ENCODE data around the gene ANAPC5. TPM values are rescaled to one million over a fixed set of nuclear protein-coding genes. Genes with fewer than 3 reads are reported as not detected.

The ANAPC5 gene
- total and polyA plus RNA-seq, 2 experiments from 2014 or later = 128 to 144 TPM

DNA sequence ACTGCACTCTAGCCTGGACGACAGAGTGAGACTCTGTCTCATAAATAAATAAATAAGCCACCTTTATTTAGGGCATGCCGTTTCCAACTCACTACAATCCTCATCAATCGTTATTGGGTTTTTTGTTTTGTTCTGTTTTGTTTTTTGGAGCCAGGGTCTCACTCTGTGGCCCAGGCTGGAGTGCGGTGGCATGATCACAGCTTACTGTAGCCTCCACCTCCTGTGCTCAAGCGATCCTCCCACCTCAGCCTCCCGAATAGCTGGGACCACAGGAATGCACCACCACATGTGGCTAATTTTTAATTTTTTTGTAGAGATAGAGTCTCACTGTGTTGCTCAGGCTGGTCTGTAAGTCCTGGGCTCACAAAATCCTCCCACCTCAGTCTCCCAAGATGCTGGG lies 3.6 kb upstream of the ANAPC5 start:
- Histone ChIP-seq H3K27ac (no peak overlapping the region), H3K4me3 (no peak overlapping the region), H3K9ac (no peak overlapping the region), H3K9me2 (ENCODE audit: insufficient read depth) (no peaks in the 10 kb centered on the region), H2AFZ (no peak overlapping the region), H3K36me3 (ENCODE audit: low read depth) (no peaks in the 10 kb centered on the region), H3K4me2 (ENCODE audit: unreplicated experiment) (no peak overlapping the region), H3F3A (ENCODE audit: insufficient read depth) (peaks cover 13% of the 10 kb centered on the region), H3K4me1 (ENCODE audit: insufficient read depth) (peaks cover 10% of the 10 kb centered on the region; the same call in 1 of the 2 replicates), H3K9me3 (ENCODE audit: low read depth) (no peaks in the 10 kb centered on the region), H3K79me2 (ENCODE audit: insufficient read depth) (peaks cover 10% of the 10 kb centered on the region), H3K27me3 (replicated peaks; ENCODE audit: insufficient read depth) (no peaks in the 10 kb centered on the region), H4K20me1 (ENCODE audit: insufficient read depth) (no peaks in the 10 kb centered on the region)
- no peak for TF ChIP-seq EZH2 (IDR thresholded peaks at IDR 0.05; ENCODE audit: insufficient read depth, poor library complexity, severe bottlenecking)
- TF ChIP-seq EZH2phosphoT487 (IDR thresholded peaks at IDR 0.05; ENCODE audit: insufficient read depth, low read depth) = no peak
- 86 to 90% methylated on average over 6 of the region's 6 CpGs for WGBS, 2 experiments (ENCODE audit: low coverage in 1 of 2, low lambda C conversion rate in 2 of 2, missing lambda C conversion rate in 2 of 2)
- in situ Hi-C loops (cut with MboI) = no loop called here
- no peak for DNase-seq

DNA sequence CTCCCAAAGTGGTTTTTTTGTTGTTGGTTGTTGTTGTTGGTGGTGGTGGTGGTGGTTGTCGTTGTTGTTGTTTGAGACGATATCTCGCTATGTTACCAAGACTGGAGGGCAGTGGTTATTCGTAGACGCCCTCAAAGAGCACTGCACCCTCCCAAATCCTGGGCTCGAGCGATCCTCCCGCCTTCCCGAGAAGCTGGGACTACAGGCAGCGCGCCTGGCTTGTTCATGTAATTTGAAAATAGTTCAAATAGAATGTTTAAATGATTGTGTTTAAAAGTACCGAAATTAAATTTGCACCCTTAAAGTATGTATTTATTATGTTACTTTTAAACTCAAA lies 439 bp upstream of the ANAPC5 start:
- H3K79me2 ChIP-seq (ENCODE audit: insufficient read depth) = peaks cover 42% of the 10 kb centered on the region
- DNase-seq = peak; percentile 92
- H3K4me1 ChIP-seq (ENCODE audit: insufficient read depth) = peaks cover 18% of the 10 kb centered on the region; the same call in 1 of the 2 replicates
- H3K4me2 ChIP-seq (ENCODE audit: unreplicated experiment) = peak overlapping the region; percentile 93
- H3K9ac ChIP-seq = peak overlapping the region; percentile 97
- in situ Hi-C loops (cut with MboI) = no loop called here
- no peak for TF ChIP-seq EZH2phosphoT487 (IDR thresholded peaks at IDR 0.05; ENCODE audit: insufficient read depth, low read depth)
- TF ChIP-seq EZH2 (IDR thresholded peaks at IDR 0.05; ENCODE audit: insufficient read depth, poor library complexity, severe bottlenecking) = no peak
- peaks cover 13% of the 10 kb centered on the region for H3F3A ChIP-seq (ENCODE audit: insufficient read depth)
- 1 to 2% methylated on average over 8 to 12 of the region's 12 CpGs for WGBS, 2 experiments (ENCODE audit: low coverage in 1 of 2, low lambda C conversion rate in 2 of 2, missing lambda C conversion rate in 2 of 2)
- peak overlapping the region; percentile 92 for H2AFZ ChIP-seq
- no peaks in the 10 kb centered on the region for H3K27me3 ChIP-seq (replicated peaks; ENCODE audit: insufficient read depth)
- H3K27ac ChIP-seq = peak overlapping the region; percentile 90
- H3K9me2 ChIP-seq (ENCODE audit: insufficient read depth) = no peaks in the 10 kb centered on the region
- H3K36me3 ChIP-seq (ENCODE audit: low read depth) = no peaks in the 10 kb centered on the region
- no peaks in the 10 kb centered on the region for H4K20me1 ChIP-seq (ENCODE audit: insufficient read depth)
- H3K9me3 ChIP-seq (ENCODE audit: low read depth) = no peaks in the 10 kb centered on the region
- peak overlapping the region; percentile 96 for H3K4me3 ChIP-seq

- Histone ChIP-seq H3K4me3 (no peak overlapping the region), H3K4me2 (ENCODE audit: unreplicated experiment) (no peak overlapping the region), H3F3A (ENCODE audit: insufficient read depth) (peaks cover 3% of the 10 kb centered on the region), H3K9me3 (ENCODE audit: low read depth) (no peaks in the 10 kb centered on the region), H3K9ac (no peak overlapping the region), H2AFZ (no peak overlapping the region), H4K20me1 (ENCODE audit: insufficient read depth) (no peaks in the 10 kb centered on the region), H3K36me3 (ENCODE audit: low read depth) (peaks cover 20% of the 10 kb centered on the region), H3K27ac (no peak overlapping the region), H3K4me1 (ENCODE audit: insufficient read depth) (peaks cover 12% of the 10 kb centered on the region; the same call in 1 of the 2 replicates), H3K9me2 (ENCODE audit: insufficient read depth) (no peaks in the 10 kb centered on the region), H3K79me2 (ENCODE audit: insufficient read depth) (peaks cover 53% of the 10 kb centered on the region), H3K27me3 (replicated peaks; ENCODE audit: insufficient read depth) (no peaks in the 10 kb centered on the region)
- TF ChIP-seq EZH2phosphoT487 (IDR thresholded peaks at IDR 0.05; ENCODE audit: insufficient read depth, low read depth) (no peak), EZH2 (IDR thresholded peaks at IDR 0.05; ENCODE audit: insufficient read depth, poor library complexity, severe bottlenecking) (no peak)
- no peak for DNase-seq
- 52 to 56% methylated on average over 2 of the region's 2 CpGs for WGBS, 2 experiments (ENCODE audit: low coverage in 1 of 2, low lambda C conversion rate in 2 of 2, missing lambda C conversion rate in 2 of 2)
- in situ Hi-C loops (cut with MboI) = loop anchor here (25.0 kb wide), 1 partner anchor 91 kb away; no protein-coding TSS in a partner anchor
Observed at GRCh38 chr12:121346747-121347146, 5.5 kb downstream of the ANAPC5 start.

GRCh38 chr12:121345151-121345815 lies 6.9 kb downstream of the ANAPC5 start:
- Histone ChIP-seq H2AFZ (no peak overlapping the region), H3K4me2 (ENCODE audit: unreplicated experiment) (no peak overlapping the region), H3K9ac (no peak overlapping the region), H3K4me3 (no peak overlapping the region), H3K9me3 (ENCODE audit: low read depth) (no peaks in the 10 kb centered on the region), H3K79me2 (ENCODE audit: insufficient read depth) (peaks cover 42% of the 10 kb centered on the region), H3K27ac (no peak overlapping the region), H3F3A (ENCODE audit: insufficient read depth) (no peaks in the 10 kb centered on the region), H3K27me3 (replicated peaks; ENCODE audit: insufficient read depth) (no peaks in the 10 kb centered on the region), H3K4me1 (ENCODE audit: insufficient read depth) (0 out of 2 replicates have a peak, but pooled peaks cover 5% of the 10 kb centered on the region), H3K36me3 (ENCODE audit: low read depth) (peaks cover 32% of the 10 kb centered on the region), H3K9me2 (ENCODE audit: insufficient read depth) (no peaks in the 10 kb centered on the region), H4K20me1 (ENCODE audit: insufficient read depth) (no peaks in the 10 kb centered on the region)
- WGBS, 2 experiments (ENCODE audit: low coverage in 1 of 2, low lambda C conversion rate in 2 of 2, missing lambda C conversion rate in 2 of 2) = 79 to 80% methylated on average over 4 of the region's 4 CpGs
- DNase-seq = no peak
- in situ Hi-C loops (cut with MboI) = loop anchor here (25.0 kb wide), 1 partner anchor 92 kb away; no protein-coding TSS in a partner anchor
- no peak for TF ChIP-seq EZH2 (IDR thresholded peaks at IDR 0.05; ENCODE audit: insufficient read depth, poor library complexity, severe bottlenecking)
